HG03520 (cell line): Measurements from ENCODE around the gene STARD3NL.

Experiments used
- ATAC-seq: cut with Tn5 transposase; IDR thresholded peaks from one replicate; pipeline ENCODE4 v1.9.1; 2021; ENCODE audit warnings: mild to moderate bottlenecking, moderate library complexity; ENCODE audit not compliant: unreplicated experiment

STARD3NL gene

DNA sequence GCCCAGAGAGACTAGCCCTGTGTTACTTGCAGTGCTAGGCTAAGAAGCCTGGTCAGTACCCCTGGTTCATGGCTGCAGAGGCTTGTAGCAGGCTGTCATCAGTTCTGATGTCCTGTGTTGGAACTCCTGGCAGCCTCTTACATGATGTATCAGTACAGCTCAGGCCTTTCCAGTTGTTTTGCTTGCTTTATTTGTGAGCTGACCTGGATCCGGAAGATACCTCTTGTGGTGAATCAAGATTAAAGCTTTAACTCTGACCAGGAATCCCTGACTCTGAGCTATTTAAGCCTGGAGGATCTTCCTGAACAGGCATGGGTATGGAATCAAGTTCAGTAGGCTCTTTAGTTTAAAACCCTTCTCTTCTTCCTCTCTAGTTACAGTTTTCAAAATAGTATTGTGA, 4.4 kb downstream of the STARD3NL start:
- no peak for ATAC-seq

DNA sequence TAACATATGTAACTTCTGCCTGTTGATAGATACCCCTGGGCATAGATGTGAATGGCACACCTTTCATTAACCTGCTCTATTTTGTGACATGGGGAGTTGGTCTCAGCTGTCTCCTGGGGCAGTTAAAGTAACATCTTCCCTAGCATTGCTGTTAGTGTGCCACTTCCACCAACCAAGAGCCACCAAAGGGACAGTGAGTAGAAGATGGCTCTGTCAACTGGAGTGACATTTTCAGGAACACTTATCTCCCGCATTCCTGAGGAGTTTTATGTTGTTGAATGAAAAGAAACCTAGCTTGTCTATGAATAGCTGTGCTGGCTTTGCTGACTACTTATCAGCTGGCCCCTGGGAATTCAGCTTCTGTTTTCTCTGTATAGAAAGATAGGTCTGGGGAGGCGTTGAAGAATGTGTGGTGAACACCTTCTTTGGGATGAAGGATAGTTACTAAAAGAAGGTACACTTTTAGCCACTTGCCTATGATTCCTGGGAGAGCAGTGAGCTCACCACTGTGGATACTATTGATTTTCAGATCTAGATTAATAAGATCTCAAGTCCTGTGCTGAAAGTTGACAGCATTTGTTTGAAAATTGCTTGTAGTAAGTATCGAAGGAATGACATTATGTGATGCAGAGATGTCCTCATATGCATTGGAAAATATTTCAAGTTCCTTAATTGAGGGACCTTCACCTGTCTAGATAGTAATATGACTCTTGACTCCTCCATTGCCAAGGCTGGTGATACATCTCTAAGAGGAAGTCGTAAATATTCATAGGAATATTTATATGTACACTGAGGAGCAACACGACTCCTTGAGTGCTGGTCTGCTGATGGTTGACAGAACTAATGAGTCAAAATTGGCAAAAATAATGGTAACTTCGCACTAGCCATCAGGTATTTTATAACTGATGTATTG, 7.6 kb downstream of the STARD3NL start:
- ATAC-seq, result no peak

DNA sequence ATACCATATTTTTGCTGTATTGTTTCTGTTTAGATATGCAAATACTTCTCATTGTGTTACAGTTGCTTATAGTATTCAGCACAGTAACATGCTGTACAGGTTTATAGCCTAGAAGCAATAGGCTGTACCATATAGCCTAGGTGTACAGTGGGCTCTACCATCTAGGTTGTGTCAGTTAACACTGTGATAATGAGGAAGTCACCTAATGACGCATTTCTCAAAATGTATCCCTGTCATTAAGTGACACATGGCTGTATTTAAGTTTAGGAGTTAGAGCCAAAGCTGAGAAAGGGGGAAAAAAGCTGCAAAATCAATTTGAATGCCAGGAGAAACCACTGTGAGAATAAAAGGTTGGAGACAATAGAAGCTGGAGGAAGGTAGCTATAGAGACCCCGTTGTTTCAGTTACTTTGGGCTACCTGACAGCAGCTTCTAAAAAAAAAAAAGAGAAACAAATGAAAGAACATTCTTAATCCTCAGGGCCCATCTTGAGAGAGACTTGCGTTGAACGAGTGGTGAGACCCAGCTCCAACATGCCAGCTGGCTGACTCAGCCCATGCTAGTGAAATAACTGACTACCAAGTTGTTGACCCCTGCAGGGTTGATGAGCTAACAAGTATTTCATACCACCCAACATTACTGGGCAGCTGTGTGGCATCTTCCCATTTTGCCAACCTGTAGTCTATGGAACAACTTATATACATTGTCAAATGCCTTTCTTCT, 8.7 kb downstream of the STARD3NL start:
- ATAC-seq, result no peak

DNA sequence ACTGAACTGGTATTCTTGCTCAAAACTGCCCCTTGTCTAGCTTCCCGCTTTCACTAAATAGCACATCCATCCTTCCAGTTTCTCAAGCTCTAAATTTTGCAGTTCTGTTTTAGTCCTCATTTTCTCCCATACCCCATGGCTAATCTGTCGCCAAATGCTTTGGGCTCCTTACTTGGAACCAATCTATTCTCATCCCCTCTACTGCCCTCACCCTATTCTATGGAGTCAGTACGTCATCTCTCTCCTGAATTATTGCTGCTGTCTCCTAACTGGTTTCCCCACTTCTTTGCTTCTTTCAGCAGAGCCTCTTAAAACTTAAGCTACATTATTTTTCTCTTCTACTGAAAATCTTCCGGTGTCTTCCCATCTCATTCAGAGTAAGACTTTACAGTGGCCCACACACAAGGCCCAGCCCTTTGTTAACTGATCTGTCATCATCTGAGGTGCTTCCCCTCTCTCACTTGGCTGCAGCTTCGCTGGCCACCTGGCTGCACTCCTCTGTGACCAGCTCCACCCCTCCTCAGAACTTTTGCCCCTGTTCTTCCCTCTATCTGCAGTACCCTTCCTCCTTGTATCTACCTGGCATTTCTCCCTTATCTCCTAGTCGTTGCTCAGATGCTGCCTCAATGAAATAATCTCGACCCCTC, 9.9 kb downstream of the STARD3NL start:
- peak; percentile 74 for ATAC-seq

DNA sequence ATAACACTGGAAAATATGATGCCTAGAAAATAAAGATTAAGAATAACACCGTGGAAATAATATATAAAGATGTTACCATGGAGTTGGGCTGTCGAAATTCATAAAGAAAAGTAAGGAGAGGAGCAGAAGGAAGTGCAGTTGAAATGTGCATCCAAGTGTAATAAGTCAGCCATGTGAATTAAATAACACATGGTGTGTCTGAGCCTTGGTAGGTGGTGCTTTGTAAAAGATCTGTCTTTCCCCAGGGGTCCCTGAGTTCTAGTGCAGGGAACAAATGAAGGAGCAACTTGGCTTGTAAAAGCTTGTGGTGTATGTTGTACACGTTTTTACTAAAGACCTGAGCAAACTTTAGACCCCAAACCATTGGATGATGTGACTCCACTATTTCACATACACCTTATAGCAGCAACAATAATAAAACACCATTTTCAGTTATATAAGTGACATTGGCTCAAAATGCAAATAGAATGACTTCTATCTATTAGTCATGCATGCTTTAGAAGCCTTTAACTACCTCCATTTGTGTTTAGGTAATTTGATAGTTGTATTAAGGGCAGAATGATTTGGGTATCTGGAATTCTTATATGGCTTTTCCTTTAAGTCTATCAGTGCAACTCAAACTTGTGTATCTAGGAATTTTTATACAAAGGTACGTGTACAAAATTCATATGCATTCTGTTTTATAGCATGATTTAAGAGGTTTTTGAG, 11.3 kb downstream of the STARD3NL start:
- no peak for ATAC-seq

DNA sequence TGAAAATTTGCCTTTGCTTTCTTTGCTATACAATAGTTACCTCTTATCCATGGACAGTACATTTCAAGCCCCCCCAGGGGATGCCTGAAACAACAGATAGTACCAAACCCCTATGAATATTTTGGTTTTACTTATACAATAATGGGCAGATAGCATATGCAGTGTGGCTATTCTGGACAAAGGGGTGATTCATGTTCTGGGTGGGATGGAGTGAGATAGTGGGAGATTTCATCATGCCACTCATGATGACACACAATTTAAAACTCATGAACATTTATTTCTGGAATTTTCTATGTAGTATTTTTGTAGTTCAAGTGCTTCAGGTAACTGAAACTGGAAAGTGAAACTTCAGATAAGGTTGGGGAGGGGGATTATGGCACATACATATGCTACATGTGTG, 12.0 kb downstream of the STARD3NL start:
- no peak for ATAC-seq

DNA sequence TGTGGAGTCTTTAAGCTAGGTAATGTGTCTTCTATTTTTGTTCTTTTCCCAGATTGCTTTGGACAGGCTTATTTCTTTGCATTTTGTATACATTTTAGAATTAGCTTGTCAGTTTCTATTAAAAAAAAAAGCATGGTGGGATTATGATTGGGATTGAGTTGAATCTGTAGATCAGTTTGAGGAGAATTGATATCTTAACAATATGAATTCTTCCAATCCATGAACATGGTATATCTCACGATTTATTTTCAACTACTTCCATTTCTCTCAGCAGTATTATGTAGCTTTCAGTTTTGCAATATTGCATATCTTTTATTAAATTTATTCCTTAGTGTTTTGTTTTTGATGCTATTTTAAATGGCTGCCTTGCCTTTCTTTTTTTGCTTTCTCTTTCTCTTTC, 13.7 kb downstream of the STARD3NL start:
- ATAC-seq, result no peak

DNA sequence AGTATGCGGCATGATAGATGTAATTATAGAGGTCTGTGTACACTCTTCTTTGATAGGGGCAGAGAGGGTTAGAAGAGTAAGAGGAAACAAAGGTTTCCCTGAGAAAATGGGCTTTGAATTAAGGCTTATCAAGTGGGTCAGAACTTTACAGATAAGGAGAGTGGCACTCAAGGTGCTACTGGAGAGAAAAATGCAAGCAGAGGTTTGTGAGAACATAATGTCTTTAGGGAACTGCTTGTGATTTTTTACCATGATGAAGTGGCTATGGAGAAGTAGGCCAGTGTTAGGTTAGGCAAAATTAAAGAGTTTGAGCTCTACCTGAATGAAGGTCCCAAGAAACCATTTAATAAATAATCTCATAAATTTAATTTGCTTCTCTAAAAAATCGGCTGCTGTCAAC, 14.3 kb downstream of the STARD3NL start:
- ATAC-seq, result no peak

DNA sequence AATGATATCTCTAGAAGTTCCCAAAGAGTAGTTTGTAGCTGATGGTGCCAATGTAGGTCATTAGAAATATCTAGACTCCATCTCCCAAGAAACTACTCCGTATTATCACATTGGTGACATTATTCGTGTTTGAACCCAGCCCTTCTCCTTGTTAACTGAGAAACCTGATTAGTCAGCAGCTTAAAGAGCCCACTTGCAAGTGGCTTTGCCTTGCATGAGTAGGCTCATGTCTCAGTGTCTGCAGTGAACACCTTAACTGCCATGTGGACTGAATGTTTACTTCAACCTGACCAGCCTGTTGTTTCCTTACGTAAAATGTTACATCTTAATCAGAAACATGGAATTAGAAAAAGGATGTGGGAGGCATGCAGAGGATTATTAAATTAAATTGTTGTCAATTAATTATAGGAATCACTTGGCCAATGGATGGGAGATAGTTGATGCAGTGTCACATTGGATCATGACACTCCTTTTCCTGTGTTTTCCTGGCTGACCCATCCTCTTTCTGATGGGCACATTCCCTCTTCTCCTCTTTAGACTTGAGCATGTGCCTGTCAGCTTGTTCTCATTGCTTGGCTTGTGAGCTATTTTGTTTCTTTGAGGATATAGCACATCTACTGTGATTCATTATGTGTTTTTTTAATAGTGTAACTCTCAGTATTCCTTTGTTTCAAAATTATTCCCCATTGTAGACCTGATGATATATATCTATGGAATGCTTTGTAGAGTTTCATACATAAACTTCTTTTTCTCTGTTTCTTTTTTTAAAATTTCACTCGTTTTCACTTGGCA, 18.0 kb downstream of the STARD3NL start:
- no peak for ATAC-seq

DNA sequence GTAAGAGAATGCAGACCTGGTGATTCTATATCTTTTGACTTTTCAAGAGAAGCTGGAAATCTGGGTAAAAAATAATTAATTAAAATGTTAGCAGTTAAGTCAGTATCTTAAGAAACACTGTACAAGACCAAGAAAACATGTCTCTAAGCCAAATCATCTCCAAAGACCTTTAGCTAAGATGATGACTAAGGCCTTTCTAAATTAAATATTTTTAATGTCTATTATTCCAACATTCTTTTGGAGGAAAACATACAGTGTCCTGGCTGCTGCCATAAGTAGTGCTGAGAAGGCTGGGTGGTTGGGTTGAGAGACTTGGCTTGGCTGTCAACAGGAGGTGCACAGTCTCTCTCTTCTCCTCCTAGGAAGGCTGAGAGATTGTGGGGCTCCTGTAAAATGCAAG, 20.3 kb downstream of the STARD3NL start:
- no peak for ATAC-seq

DNA sequence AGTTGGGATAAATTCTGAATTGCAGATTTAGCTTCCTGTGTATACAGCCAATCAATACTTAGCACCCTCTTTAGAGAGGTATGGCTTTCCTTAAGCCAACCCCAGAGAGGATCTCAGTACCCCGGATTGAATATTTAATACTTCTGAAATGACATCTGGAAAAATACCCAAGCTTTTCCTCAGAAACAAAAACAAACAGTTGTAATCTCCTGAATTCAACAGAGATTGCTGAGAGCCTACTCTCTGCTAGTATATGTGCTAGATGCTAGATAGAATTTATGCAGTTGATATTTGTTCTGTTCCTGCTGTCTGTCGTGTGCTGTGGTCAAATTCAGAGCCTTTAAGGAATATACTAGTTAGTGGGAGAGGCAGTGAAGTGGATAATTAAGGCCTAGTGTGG, 21.1 kb downstream of the STARD3NL start:
- ATAC-seq, result no peak

DNA sequence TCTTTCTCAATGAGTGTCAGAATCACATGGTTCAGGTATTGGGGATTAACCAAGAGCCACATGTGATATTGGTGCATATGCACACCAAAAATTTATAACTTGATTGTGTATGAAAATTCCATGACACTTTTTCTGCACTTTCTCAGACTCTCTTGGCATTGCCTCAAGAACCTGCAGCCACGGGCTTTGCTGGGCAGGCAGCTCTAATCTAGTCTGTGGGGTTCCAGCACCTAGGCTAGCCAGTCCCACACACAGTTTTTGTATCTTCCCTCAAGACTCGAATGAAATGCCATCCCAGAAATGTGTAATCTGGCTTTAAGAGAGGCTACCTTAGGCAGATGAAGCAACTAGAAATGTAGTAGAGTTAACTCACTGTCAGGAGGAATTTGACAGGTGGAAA, 21.7 kb downstream of the STARD3NL start:
- ATAC-seq, result no peak

DNA sequence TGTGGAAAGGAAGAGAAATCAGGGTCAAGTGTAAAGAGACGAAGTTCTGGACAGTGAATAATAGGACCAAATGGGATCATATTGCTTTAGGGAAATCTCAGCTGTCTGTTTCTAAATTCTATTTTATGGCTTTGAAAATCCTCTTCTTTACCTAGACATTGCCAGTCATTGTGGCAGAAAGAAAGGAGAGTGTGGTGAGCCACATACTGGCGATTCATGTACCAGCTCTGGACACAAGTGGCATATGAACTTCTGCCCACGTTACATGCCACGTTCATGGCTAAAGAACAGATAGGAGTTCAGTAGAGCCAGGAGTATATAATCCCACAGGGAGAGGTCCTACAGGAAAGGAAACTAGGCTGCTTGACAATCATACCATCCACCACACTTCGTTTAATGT, 28.0 kb downstream of the STARD3NL start:
- ATAC-seq, result no peak

DNA sequence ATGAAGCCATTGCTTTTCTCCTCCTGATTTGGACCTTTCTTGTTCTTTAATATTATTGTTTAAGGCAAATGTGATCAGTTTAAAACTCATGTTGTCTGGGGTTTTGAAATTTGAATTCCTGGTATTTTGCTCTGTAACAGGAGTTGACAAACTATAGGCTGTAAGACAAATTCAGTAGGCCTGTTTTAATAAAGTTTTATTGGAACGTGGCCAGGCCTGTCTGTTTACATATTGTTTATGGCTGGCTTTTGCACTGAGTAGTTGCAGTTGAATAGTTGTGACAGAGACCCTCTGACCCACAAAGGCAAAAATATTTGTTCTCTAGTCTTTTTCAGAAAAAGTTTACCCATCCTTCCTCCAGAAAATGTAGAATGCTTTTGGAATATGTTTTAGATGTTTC, 29.8 kb downstream of the STARD3NL start:
- ATAC-seq, result no peak

DNA sequence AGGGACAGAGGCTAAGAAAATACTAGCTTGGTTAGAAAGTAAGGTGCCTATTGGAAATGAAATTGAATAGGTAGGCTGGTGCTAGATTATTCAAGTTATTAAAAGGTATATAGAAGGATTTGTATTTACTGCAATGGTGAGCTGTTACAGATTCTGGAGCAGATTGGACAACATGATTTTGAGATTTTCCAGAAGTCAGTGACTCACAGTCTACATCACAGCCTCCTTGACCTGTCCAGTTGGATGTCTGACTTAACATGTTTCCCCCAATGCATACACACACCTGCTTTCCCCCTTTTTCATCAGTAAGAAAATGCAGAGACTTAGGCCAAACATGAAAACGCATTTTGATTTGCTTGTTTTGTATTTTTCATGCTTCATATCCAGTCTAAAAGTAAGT, 33.4 kb downstream of the STARD3NL start:
- no peak for ATAC-seq

DNA sequence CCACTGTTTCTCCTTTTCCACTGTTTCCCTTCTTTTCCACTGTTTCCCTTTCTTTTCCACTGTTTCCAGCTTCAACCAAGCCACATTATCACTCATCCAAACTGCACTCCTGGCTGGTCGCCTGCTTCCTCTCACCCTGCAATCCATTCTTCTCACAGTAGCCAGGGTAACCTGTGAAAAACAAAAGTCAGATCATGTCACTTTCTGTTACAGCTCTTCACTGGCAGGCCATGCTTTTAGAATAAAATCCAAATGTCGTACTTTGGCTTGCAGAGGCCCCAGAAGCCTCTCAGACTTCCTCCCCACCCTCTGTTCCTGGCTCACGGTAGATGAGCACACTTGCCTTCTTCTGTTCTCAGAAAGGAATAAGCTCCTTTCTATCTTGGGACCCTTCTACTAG, 33.9 kb downstream of the STARD3NL start:
- ATAC-seq, result no peak

DNA sequence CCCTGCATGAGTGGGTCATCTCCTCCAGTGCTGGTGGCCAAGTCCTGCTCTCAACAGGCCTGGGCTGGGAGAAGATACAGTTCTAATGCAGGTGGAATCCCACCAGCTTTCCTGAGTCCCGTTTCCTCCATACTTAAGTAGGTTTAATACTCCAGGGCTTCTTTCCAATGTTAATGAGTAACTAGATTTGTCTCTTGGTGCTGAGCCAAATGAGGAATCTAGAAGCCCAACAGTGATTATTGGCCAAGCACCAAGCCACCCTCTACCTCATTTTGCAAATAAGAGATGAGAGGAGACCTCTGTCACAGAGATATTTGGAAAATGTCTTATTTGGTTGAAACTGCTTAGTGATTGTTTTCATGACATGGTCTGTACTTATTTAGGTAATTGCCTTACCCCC, 37.1 kb downstream of the STARD3NL start:
- no peak for ATAC-seq

DNA sequence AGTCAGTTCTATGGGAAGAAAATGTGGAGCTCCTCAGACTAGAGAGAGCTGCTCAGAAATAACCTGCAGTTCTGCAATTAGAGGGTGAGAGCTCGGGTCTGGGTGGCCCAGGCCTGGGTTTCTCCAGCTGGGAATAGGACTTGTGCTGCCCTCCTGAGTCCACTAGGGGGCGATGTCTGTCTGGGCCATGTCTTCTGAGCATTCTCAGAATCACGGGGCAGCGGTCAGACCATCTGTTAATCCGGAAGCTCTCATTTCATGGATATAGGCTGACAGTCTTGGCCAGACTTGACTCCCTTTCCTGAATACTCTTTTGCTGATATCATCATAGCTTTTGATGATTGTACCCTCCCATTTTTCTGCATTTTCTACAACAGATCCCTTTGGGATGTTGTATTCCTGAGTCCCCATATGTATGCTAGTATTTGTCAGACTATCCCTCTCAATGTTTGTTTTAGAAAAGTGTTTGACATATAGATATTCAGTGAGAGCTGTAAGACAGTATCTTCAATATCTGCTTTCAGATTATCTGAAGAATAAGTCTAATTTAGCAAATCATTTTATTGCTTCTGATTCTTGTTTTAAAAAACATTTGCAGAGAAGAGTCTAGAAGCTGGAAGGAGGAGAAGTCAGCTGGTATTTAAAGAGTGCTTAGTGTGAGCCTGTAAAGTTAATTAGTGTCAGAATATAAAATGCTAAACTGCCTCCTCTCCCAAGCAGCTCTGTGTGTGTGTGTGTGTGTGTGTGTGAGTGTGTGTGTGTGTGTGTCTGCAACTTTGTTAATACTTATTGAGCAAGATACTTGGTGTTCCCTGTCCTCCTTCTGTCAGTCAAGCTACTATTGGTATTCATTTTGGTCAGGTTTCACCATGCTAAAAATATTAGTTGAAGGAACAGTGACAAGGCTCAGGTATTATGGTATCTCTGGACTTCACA, 38.0 kb downstream of the STARD3NL start:
- ATAC-seq, result peak; percentile 94

DNA sequence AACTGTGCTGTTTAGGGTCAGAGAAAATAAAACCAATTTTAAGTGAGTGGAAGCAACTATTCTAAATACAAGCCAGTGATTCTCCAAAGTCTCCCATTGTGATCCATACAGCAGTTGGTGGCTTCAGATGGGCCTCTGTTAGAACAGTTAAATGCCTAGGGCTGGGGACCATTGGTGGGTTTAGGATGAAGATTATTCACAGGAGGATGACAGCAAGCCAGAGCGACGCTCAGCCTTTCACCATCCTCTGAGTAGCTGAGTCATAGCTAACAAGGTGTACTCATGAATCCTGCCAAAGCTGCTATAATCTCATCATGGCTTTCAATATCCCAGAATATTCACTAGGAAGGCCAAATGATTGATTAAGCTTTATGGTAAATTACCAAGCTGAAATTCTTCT, 39.6 kb downstream of the STARD3NL start:
- ATAC-seq, result no peak
